ENCODE measurements around the gene GNA14.
"Not testable (repeated sequence)": the region's sequence is repeated elsewhere in the genome, so short reads cannot be mapped to it uniquely, and the experiment has no call there.

The GNA14 gene

DNA sequence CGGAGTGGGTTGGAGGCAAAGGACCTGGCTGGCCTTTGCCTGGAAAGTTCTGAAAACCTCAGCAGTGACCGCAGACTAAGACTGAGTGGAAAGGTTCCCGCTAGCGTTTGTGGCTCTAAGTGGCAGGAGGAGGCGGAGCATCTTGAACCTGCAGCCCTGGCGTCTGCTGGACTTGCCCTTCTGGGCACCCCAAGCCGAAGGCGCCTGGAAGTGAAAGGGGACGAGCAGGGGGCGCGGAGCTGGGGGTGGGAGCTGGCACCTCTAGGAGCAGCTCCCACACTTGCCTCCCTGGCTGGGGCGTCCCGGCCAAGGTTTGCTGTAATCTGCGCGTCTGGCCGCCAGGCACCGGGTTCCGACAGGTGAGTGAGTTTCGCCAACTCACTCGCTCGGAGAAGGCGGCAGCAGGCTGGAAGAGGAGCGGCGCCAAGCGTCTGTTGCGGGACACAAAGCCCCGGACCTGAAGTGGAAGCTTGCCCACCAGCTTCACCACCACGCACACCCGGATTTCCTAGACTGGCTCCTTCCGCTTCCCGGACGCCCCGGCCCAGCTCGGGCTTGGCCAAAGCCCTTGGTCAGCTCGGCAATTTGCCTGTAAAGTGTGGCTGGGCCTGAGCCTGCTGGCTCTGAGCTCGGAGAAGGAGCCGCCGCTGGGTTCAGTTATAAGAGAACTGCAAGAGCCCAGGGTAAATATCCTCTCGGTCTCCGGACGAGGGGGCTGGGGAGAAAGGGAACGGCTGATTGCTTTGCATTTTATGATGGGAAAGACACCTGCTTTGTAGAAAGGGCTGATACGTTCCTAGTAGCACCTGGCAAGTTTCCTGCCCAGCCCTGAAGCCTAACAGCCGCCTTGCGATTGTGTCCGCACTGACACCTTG is at the start of gene GNA14:
TSS of gene GNA14 (minus strand) at position 89 of the 875 bp plus-strand sequence. CDS start 529 bp downstream, outside the sequence.
- no peak for DNase-seq

DNA sequence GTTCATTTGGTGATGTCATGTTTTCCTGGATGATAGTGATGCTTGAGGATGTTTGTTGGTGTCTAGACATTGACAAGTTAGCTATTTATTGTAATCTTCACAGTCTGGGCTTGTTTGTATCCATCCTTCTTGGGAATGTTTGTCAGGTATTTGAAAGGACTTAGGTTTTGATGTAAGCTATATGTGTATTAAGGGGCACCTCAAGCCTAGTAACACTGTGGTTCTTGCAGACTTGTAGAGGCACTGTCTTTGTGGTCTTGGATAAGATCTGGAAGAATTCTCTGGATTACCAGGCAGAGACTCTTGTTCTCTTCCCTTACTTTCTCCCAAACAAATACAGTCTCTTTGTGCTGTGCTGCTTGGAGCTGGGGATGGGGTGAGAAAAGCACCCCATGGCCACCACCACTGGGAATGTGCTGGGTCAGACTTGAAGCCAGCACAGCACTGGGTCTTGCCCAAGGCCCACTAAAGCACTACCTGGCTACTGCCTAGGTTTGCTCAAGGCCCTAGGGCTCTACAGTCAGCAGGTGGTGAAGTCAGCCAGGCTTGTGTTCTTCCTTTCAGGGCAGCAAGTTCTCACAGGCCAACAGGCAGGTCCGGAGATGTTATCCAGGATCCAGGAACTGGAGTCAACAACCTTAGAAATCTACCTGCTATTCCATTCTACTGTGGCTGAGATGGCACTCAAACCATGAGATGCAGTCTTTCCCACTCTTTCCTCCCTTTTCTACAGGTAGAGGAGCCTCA is 49.3 kb upstream of the GNA14 start:
- no peak for DNase-seq

GRCh38 chr9:77690723-77691122 is 42.6 kb upstream of the GNA14 start:
- not testable (repeated sequence) for DNase-seq

GRCh38 chr9:77690119-77690518 is 42.0 kb upstream of the GNA14 start:
- not testable (repeated sequence) for DNase-seq

GRCh38 chr9:77687737-77688136 is 39.6 kb upstream of the GNA14 start:
- not testable (repeated sequence) for DNase-seq

DNA sequence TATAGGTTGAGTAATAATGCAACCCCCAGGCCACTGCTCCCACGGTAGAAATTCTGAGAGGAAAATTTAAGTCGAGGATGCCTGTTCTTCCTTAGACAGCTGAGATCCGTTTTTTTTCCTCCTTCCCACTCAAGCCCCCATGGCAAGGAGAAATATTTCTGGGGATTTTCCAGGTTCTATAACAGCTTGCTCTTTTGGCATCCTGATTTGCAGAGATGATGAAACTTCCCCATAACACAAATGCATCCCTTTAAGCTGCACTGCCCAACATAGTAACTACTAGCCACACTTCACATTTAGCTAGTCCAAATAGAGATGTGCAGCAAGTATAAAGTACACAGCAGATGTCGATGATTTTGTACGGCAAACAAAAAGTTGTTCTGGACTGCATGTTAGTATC is 32.5 kb upstream of the GNA14 start:
- DNase-seq = no peak

DNA sequence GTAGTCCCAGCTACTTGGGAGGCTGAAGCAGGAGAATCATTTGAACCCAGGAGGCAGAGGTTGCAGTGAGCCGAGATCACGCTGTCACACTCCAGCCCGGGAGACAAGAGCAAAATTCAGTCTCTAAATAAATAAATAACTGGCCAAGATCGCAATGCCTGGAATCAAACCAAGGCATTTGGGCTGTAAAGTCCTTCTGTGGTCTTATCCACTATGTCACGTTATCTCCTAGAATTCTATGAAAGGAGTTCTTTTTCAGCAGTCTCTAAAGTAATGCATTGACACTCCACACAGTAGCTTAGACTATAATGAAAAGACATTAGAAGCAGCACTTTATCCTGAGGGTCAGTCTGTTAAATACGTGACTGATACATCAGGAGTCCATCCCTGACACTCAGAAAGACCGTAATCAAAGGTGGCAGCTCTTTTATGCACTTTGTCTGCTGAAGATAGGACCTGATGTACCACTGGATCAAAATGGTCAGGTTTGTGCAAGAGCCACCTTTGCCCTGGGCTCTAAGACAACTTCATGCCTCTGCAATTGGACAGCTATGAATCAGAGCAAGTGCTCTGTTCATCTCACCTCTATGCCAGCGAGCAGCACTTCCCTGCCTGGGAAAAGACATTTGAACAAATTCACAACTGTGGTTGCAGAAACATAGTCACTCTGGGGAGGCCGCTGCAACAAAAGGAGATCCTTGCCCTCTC is 31.7 kb upstream of the GNA14 start:
- no peak for DNase-seq

DNA sequence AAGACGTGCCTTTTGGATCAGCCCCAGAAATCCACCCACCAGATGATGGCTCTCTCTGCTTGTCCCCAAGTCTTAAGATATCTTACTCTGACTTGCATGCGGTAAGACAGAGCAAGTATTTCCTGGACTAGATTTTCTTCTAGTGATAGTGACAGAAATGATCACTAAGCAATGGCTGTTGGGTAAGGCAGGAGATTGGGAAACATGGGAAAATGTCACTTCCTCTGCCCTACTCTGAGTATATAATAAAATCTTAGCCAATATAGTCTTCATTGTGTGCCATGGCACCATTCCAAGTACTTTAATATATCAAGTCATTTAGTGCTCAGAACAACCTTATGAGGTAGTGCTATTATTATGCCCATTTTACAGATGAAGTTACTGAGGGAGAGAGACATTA is 31.0 kb upstream of the GNA14 start:
- DNase-seq = no peak

DNA sequence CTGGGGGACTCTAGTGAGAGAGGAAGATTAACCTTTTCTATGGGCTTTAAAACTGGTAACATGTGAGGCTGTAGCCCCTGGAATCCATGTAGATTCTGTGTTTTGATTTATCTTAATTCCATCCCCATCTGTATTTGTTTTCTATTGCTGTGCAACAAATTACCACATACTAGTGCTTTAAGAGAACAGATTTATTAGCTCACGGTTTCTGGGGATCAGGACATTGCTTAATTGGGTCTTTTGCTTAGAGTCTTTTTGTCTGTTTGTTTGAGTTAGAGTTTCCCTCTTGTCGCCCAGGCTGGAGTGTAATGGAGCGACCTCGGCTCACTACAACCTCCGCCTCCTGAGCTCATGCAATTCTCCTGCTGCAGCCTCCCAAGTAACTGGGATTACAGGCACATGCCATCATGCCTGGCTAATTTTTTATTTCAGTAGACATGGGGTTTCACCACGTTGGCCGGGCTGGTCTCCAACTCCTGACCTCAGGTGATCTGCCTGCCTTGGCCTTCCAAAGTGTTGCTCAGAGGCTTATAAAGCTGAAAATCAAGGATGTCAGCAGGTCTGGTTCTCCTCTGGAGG is 29.9 kb upstream of the GNA14 start:
- DNase-seq = no peak

DNA sequence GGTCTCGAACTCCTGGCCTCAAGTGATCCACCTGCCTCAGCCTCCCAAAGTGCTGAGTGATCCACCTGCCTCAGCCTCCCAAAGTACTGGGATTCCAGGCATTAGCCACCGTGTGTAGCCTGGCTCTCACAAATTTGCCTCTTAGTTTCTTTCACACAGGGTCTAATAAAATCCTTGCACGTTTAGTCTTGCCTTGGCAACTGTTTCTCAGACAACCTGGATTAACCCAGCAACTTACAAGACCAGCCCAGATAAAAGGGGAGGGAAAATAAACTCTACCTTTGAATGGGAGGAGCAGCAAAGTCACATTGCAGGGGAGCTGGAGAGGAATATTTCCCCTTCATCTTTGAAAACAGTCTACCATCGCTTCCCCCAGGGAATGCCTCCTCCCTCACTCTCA is 29.3 kb upstream of the GNA14 start:
- DNase-seq = no peak

DNA sequence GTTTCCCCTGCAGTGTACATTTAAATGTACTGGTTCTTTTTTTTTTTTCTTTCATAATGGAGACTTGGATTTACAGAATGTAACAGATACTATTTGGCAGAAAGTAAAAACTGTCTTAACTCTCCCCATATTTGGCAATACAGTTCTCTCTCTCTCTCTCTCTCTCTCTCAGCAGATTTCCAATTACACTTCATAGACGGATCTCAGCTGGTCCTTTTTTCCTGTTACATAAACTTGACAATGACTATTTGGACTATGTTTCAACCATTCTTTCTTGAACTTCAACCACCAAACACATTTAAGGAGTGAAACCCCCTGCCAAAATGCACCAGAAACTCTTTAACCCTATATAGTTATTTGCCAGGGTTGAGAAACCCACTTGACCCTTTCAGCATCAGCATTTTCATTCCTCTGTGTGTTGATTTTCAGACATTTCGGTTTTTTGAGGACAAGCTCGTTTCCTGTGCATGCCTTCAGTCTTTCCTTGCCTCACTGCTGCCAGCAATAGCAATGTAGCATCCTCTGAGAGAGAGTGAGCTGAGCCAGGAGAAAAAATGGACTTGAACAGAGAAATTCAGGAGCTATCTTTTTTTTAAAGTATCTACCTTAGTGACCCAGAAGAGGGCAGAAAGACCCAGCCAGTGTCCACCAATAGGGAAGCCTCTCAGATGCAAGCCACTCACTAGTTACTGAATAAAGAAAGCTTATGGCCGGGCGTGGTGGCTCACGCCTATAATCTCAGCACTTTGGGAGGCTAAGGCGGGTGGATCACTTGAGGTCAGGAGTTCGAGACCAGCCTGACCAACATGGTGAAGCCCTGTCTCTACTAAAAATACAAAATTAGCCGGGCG is 26.0 kb upstream of the GNA14 start:
- no peak for DNase-seq

GRCh38 chr9:77672183-77672582 is 24.1 kb upstream of the GNA14 start:
- DNase-seq = no peak

- no peak for DNase-seq
These were observed 19.0 kb upstream of the GNA14 start for GRCh38 chr9:77667151-77667550.

GRCh38 chr9:77663754-77664153 is 15.6 kb upstream of the GNA14 start:
- DNase-seq = no peak

DNA sequence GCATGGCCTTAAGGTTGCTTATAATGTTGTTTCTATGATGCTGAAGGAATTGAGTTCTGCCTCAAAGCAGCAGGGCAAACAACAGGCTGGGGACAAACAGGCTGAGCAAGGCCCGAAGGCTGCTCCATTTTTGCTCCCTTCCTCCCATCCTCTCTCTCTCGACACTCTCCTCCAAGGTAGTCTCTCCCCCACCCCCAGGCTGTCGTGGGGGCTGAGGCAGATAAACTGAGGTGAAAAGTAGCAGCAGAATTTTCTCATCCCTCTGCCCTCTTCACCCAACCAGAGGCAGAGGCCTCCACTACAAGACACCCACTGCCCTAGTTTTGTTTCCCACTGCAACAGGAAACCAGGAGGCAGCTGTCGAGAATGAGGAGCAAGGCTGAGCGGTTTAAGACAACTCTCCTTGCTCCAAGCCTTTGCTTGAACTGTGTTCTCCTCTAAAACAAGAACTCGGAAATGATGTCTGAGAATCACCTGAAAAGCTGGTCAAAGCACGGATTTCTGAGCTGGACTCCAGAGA is 13.5 kb upstream of the GNA14 start:
- no peak for DNase-seq

DNA sequence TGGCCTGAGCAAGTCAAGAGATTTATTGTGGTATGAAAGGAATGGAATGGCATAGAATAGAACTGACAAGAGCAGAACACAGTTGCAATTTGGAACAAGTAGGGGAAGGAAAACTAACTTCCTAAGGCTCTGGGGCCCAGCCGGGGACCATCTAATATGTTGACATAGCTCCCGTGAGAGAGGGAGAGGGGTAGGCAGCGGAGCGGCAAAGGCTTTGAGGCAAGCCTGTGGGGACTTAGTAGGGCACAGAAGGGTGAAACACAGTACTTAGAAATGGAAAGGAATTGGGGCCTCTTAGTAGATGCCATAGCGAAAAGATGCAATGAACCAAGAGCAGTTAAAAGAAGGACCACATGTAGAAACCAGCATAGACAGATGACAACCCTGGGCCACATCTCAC is 11.8 kb upstream of the GNA14 start:
- DNase-seq = no peak

DNA sequence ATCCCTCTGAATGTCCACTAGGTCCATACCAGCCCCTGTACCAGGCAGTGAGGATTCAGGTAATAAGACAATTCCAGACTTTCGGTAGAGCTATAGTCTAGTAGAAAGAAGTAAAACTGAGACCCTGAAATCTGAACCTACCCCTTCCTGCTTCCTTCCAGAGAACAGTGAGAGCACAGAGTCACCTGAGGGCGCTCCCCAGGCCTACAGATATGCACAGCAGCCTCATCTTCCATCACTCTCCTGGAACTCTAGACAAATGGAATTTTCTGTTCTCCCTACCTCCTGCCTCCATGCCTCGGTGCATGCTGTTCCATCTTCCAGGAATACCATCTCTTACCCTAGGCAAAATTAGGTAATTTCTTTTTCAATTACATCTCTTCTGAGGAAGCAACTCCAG is 3.1 kb upstream of the GNA14 start:
- no peak for DNase-seq

DNA sequence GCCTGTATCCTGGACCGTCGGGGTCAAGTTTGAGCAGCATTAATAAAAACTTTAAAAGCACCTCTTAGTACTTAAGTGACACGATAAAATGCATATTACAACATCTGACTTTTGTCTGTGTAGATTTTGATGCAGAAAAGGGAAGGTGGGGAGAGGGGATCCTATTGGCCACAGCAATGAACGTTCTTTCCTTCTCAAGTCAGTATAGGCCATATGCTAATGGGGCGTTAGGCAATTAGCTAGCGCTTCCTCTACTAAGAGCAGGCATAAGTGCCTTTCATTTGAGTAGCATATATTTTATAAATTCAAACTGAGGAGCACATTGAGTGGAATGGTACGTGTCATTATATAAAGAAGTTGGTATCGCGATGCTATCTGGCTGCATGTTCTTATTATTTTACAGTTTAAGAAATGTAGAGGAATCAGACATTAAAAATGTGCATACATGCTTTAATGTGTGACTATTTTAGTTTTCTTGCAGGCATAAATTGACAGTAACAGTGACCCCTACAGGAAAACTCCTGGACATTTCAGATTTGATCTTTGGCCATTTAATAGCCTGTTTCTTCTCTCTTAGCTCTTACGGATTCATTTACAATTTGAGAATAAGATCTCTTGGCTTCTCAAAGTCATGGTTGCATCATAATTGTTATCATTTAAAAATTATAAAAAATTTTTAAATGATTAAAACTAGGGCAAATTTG is 1.1 kb upstream of the GNA14 start:
- no peak for DNase-seq

GRCh38 chr9:77647267-77648233 is 572 bp downstream of the GNA14 start:
- no peak for DNase-seq

DNA sequence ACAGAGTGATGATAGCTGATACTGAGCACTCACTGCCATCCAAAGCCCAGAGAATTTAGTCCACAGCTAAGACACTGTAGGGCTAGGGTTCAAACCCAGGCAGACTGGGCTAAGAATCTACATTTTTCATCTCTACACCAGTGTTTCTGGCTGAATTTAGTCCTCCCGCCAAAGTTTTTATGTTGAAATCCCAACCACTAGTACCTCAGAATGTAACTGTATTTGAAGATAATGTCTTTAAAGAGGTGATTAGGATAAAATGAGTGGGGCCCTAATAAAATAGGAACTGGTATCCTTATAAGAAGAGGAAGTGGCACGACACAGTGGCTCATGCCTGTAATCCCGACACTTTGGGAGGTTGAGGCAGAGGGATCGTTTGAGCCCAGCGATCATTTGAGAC is 4.3 kb downstream of the GNA14 start:
- no peak for DNase-seq
